ENCODE measurements around the gene TMPRSS2. TPM values are rescaled to one million over a fixed set of nuclear protein-coding genes. Genes with fewer than 3 reads are reported as not detected.

Gene TMPRSS2
- total RNA-seq, 3 donors from 2014 or later (not counting 1 experiment from before 2014, with no cell fraction given) = not detected

DNA sequence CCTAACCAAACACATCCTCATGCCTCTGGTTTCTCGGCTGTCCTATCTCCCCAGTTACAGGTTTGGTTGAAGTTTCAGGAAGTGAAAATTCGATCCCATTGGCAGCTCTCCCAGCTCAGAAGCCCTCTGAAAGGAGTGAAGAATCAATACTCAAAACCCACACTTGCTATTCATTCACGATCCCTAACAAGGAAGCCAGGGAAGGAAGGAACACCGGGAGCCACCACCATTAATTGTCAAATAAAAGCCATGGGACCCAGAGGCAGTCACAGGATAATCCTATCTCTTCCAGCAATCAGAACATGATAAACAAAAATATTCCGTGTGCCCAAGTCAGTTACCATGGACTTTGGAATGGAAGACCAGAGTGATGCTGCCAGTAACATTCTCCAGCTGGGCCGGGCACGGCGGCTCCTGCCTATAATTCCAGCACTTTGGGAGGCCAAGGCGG lies 7.0 kb downstream of the TMPRSS2 start:
- H3K27ac ChIP-seq (ENCODE audit: low read length) = no peak overlapping the region
- Mint-ChIP-seq H3K4me1 (no peaks in the 10 kb centered on the region), H3K4me3 (no peak overlapping the region), H3K9me3 (no peaks in the 10 kb centered on the region), H3K27ac (no peak overlapping the region), H3K27me3 (ENCODE audit: low read depth in 2 of 2) (peaks cover 27 to 42% of the 10 kb centered on the region in 2 donors), H3K36me3 (no peaks in the 10 kb centered on the region)
- H3K4me1 ChIP-seq (ENCODE audit: control insufficient read depth, insufficient read depth, low read length) = no peaks in the 10 kb centered on the region
- H3K4me3 ChIP-seq (ENCODE audit: low read length) = no peak overlapping the region
- no peaks in the 10 kb centered on the region for H3K36me3 ChIP-seq (ENCODE audit: control insufficient read depth, insufficient read depth, low read length)
- 63% methylated on average over 8 of the region's 9 CpGs for WGBS (ENCODE audit: insufficient coverage)
- ATAC-seq (no peak), DNase-seq (no peak)
- TF ChIP-seq, protein P1, sequence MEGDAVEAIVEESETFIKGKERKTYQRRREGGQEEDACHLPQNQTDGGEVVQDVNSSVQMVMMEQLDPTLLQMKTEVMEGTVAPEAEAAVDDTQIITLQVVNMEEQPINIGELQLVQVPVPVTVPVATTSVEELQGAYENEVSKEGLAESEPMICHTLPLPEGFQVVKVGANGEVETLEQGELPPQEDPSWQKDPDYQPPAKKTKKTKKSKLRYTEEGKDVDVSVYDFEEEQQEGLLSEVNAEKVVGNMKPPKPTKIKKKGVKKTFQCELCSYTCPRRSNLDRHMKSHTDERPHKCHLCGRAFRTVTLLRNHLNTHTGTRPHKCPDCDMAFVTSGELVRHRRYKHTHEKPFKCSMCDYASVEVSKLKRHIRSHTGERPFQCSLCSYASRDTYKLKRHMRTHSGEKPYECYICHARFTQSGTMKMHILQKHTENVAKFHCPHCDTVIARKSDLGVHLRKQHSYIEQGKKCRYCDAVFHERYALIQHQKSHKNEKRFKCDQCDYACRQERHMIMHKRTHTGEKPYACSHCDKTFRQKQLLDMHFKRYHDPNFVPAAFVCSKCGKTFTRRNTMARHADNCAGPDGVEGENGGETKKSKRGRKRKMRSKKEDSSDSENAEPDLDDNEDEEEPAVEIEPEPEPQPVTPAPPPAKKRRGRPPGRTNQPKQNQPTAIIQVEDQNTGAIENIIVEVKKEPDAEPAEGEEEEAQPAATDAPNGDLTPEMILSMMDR (IDR thresholded peaks at IDR 0.05) = no peak
- H3K27me3 ChIP-seq (ENCODE audit: control insufficient read depth, insufficient read depth, low read length) = no peaks in the 10 kb centered on the region
- no peaks in the 10 kb centered on the region for H3K9me3 ChIP-seq (ENCODE audit: control insufficient read depth, insufficient read depth, low read length)
- intact Hi-C loops (cut with micrococcal nuclease) = no loop called here

DNA sequence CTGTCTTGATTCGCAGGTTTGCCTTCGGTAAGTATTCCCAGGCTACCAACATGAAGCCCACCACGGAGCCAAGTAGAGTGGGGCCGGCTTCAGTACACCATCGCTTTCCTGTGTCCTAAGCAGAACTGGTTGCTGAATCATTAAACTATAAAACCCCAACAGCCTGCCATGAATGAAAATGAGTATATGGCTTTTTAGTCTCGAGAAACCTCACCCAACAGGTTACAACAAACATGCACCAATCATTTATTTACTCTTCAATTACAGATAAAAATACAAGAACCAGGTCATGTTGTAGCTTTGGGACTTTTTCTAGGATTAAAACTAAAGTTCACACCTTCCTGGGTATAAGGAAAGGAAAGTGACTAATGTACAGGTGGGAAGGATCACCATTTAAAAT lies 7.6 kb downstream of the TMPRSS2 start:
- Histone ChIP-seq H3K4me3 (ENCODE audit: low read length) (no peak overlapping the region), H3K9me3 (ENCODE audit: control insufficient read depth, insufficient read depth, low read length) (no peaks in the 10 kb centered on the region), H3K27ac (ENCODE audit: low read length) (no peak overlapping the region), H3K4me1 (ENCODE audit: control insufficient read depth, insufficient read depth, low read length) (no peaks in the 10 kb centered on the region), H3K36me3 (ENCODE audit: control insufficient read depth, insufficient read depth, low read length) (no peaks in the 10 kb centered on the region), H3K27me3 (ENCODE audit: control insufficient read depth, insufficient read depth, low read length) (no peaks in the 10 kb centered on the region)
- Mint-ChIP-seq H3K27ac (no peak overlapping the region), H3K27me3 (ENCODE audit: low read depth in 2 of 2) (peaks cover 27 to 42% of the 10 kb centered on the region in 2 donors), H3K36me3 (no peaks in the 10 kb centered on the region), H3K9me3 (no peaks in the 10 kb centered on the region), H3K4me3 (no peak overlapping the region), H3K4me1 (no peaks in the 10 kb centered on the region)
- no peak for DNase-seq
- TF ChIP-seq, protein P1 (IDR thresholded peaks at IDR 0.05) = no peak
- WGBS (ENCODE audit: insufficient coverage) = 90% methylated on average over 5 of the region's 6 CpGs
- intact Hi-C loops (cut with micrococcal nuclease) = no loop called here
- no peak for ATAC-seq

DNA sequence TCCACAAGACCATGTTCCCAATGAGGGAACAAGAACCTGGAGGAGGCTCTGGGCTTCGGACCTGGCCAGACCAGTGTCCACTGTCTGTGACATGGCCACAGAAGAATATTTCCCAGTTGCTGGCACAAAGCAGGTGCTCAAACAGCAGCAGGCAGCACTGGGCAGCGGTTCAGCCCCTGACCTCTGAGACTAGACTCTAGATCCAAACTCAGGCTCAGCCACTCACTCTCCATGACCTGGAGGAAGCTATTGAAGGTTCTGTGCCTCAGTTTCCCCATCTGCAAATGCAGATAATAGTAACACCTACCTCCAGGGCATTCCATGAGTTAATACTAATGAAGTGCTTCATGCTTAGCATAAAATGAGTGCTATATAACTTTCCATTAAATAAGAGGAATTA lies 8.0 kb downstream of the TMPRSS2 start:
- Histone ChIP-seq H3K27me3 (ENCODE audit: control insufficient read depth, insufficient read depth, low read length) (no peaks in the 10 kb centered on the region), H3K36me3 (ENCODE audit: control insufficient read depth, insufficient read depth, low read length) (no peaks in the 10 kb centered on the region), H3K27ac (ENCODE audit: low read length) (no peak overlapping the region), H3K4me3 (ENCODE audit: low read length) (no peak overlapping the region), H3K9me3 (ENCODE audit: control insufficient read depth, insufficient read depth, low read length) (no peaks in the 10 kb centered on the region), H3K4me1 (ENCODE audit: control insufficient read depth, insufficient read depth, low read length) (no peaks in the 10 kb centered on the region)
- Mint-ChIP-seq H3K9me3 (no peaks in the 10 kb centered on the region), H3K4me3 (no peak overlapping the region), H3K27me3 (ENCODE audit: low read depth in 2 of 2) (peaks cover 25 to 38% of the 10 kb centered on the region in 2 donors), H3K27ac (no peak overlapping the region), H3K36me3 (no peaks in the 10 kb centered on the region), H3K4me1 (no peaks in the 10 kb centered on the region)
- intact Hi-C loops (cut with micrococcal nuclease) = no loop called here
- TF ChIP-seq, protein P1 (IDR thresholded peaks at IDR 0.05) = no peak
- WGBS (ENCODE audit: insufficient coverage) = 86% methylated on average over 2 of the region's 2 CpGs
- ATAC-seq (no peak), DNase-seq (no peak)

DNA sequence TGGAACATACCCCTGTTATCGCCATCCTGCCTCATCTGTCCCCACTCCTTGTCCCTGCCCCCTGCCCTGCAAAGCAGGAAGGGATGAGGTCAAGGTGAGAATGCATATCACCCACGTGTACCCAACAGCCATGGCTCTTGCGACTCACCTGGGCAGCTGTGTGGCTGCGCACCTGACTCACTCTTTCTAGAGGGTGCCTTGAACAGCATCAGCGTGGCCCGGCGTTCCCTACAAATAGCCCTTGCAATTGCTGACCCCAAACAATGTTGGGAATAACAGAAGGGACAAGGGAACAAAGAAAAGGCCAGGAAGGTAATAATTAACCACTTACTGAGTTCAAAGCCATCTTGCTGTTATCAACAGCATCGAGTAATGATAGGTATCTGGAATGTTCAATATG lies 10.2 kb downstream of the TMPRSS2 start:
- H3K4me1 Mint-ChIP-seq = no peaks in the 10 kb centered on the region
- no peak for DNase-seq
- peaks cover 20 to 23% of the 10 kb centered on the region in 2 donors for H3K27me3 Mint-ChIP-seq (ENCODE audit: low read depth in 2 of 2)
- ATAC-seq = no peak
- H3K27ac Mint-ChIP-seq = no peak overlapping the region
- no peaks in the 10 kb centered on the region for H3K9me3 ChIP-seq (ENCODE audit: control insufficient read depth, insufficient read depth, low read length)
- no peaks in the 10 kb centered on the region for H3K9me3 Mint-ChIP-seq
- no peaks in the 10 kb centered on the region for H3K4me1 ChIP-seq (ENCODE audit: control insufficient read depth, insufficient read depth, low read length)
- no peaks in the 10 kb centered on the region for H3K27me3 ChIP-seq (ENCODE audit: control insufficient read depth, insufficient read depth, low read length)
- H3K27ac ChIP-seq (ENCODE audit: low read length) = no peak overlapping the region
- H3K4me3 Mint-ChIP-seq = no peak overlapping the region
- no peak overlapping the region for H3K4me3 ChIP-seq (ENCODE audit: low read length)
- intact Hi-C loops (cut with micrococcal nuclease) = no loop called here
- WGBS (ENCODE audit: insufficient coverage) = 80% methylated on average over 7 of the region's 8 CpGs
- no peaks in the 10 kb centered on the region for H3K36me3 Mint-ChIP-seq
- TF ChIP-seq, protein P1 (IDR thresholded peaks at IDR 0.05) = no peak
- H3K36me3 ChIP-seq (ENCODE audit: control insufficient read depth, insufficient read depth, low read length) = no peaks in the 10 kb centered on the region

Measured in natural killer cell (primary cell).